Myocyte (in vitro differentiated cells): ENCODE measurements around the gene POLN. TPM values are rescaled to one million over a fixed set of nuclear protein-coding genes. Genes with fewer than 3 reads are reported as not detected.

ENCODE experiments used
- DNase-seq: peaks from one replicate; pipeline ENCODE4 v3.0.0-alpha.2; 2012; ENCODE audit warnings: low read depth
- polyA plus RNA-seq: library from polyadenylated mRNA; unstranded; fragments of >200 nt; gene quantifications from one replicate; pipeline ENCODE4 v1.2.1, GENCODE V29; 2012; ENCODE audit warnings: missing spikeins
- total RNA-seq: library from RNA; depleted of rRNA; stranded (reverse); fragments of >200 nt; gene quantifications from 2 replicates; pipeline ENCODE4 v1.2.3, GENCODE V29; 2014

The POLN gene
- total RNA-seq, result 5.5 and 7.8 TPM in 2 replicates
- polyA plus RNA-seq, result 4.1 TPM

GRCh38 chr4:2241410-2242353 is at the start of gene POLN, which contains the start of gene HAUS3:
Gene POLN, minus strand, starts transcription at chr4:2242121. Its CDS starts 12,890 bp downstream, at chr4:2229231.
Gene HAUS3, minus strand, starts transcription at chr4:2242121. Its CDS starts 1,175 bp downstream, at chr4:2240946.
- peak; percentile 98 for DNase-seq

GRCh38 chr4:2290974-2291704 is 49.2 kb upstream of the POLN start:
- no peak for DNase-seq

- DNase-seq, result no peak
Measured at GRCh38 chr4:2290488-2290887, 48.6 kb upstream of the POLN start.

- no peak for DNase-seq
Measured at GRCh38 chr4:2289955-2290333, 48.0 kb upstream of the POLN start.

GRCh38 chr4:2289311-2289954 is 47.5 kb upstream of the POLN start:
- DNase-seq, result no peak

GRCh38 chr4:2288051-2288541 is 46.2 kb upstream of the POLN start:
- no peak for DNase-seq

GRCh38 chr4:2287594-2287915 is 45.6 kb upstream of the POLN start:
- no peak for DNase-seq

GRCh38 chr4:2286904-2287593 is 45.1 kb upstream of the POLN start:
- no peak for DNase-seq

- DNase-seq, result peak; percentile 45
Measured at GRCh38 chr4:2285613-2286381, 43.9 kb upstream of the POLN start.

- DNase-seq, result peak; percentile 64
Measured at GRCh38 chr4:2284934-2285612, 43.2 kb upstream of the POLN start.

GRCh38 chr4:2284161-2284933 is 42.4 kb upstream of the POLN start:
- DNase-seq, result no peak

GRCh38 chr4:2283199-2283711 is 41.3 kb upstream of the POLN start:
- DNase-seq, result no peak

- DNase-seq, result peak; percentile 40
Measured at GRCh38 chr4:2281575-2282343, 39.8 kb upstream of the POLN start.

GRCh38 chr4:2280531-2281300 is 38.8 kb upstream of the POLN start:
- no peak for DNase-seq

- DNase-seq, result no peak
Measured at GRCh38 chr4:2277956-2278355, 36.0 kb upstream of the POLN start.

GRCh38 chr4:2276581-2277325 is 34.8 kb upstream of the POLN start:
- DNase-seq, result no peak
